LoVo (cell line): ENCODE measurements around the gene ZNF365.
"Not testable (repeated sequence)": the region's sequence is repeated elsewhere in the genome, so short reads cannot be mapped to it uniquely, and the experiment has no call there.

ENCODE experiments used
- DNase-seq: peaks from one replicate; pipeline ENCODE4 v3.0.0-alpha.2; 2016; ENCODE audit warnings: low spot score

ZNF365 gene

GRCh38 chr10:62373995-62374861, at the start of gene ZNF365:
TSS of gene ZNF365 (plus strand) at chr10:62374369. CDS start at chr10:62376194, 1,825 bp downstream.
- DNase-seq, result peak; percentile 24

- DNase-seq, result no peak
Observed at GRCh38 chr10:62326176-62326575, 48.0 kb upstream of the ZNF365 start.

GRCh38 chr10:62327885-62328284, 46.3 kb upstream of the ZNF365 start:
- DNase-seq, result no peak

- no peak for DNase-seq
Observed at GRCh38 chr10:62330213-62330612, 44.0 kb upstream of the ZNF365 start.

- DNase-seq, result no peak
Observed at GRCh38 chr10:62332406-62332805, 41.8 kb upstream of the ZNF365 start.

- DNase-seq, result no peak
Observed at GRCh38 chr10:62333135-62333889, 40.9 kb upstream of the ZNF365 start.

- no peak for DNase-seq
Observed at GRCh38 chr10:62333988-62334682, 40.0 kb upstream of the ZNF365 start.

- DNase-seq, result no peak
Observed at GRCh38 chr10:62335326-62335725, 38.8 kb upstream of the ZNF365 start.

GRCh38 chr10:62336404-62336803, 37.8 kb upstream of the ZNF365 start:
- no peak for DNase-seq

GRCh38 chr10:62341419-62341818, 32.8 kb upstream of the ZNF365 start:
- DNase-seq, result no peak

- no peak for DNase-seq
Observed at GRCh38 chr10:62343000-62343399, 31.2 kb upstream of the ZNF365 start.

- DNase-seq, result no peak
Observed at GRCh38 chr10:62348029-62348428, 26.1 kb upstream of the ZNF365 start.

GRCh38 chr10:62352356-62352970, 21.7 kb upstream of the ZNF365 start:
- DNase-seq, result no peak

- DNase-seq, result no peak
Observed at GRCh38 chr10:62354916-62355315, 19.3 kb upstream of the ZNF365 start.

- DNase-seq, result no peak
Observed at GRCh38 chr10:62356447-62356846, 17.7 kb upstream of the ZNF365 start.

GRCh38 chr10:62358151-62358550, 16.0 kb upstream of the ZNF365 start:
- DNase-seq, result not testable (repeated sequence)

GRCh38 chr10:62373639-62373994, 552 bp upstream of the ZNF365 start:
- no peak for DNase-seq

- peak; percentile 14 for DNase-seq
Observed at GRCh38 chr10:62374862-62375710, 917 bp downstream of the ZNF365 start.

- DNase-seq, result no peak
Observed at GRCh38 chr10:62376071-62377025, 2.2 kb downstream of the ZNF365 start.

GRCh38 chr10:62377026-62377415, 2.9 kb downstream of the ZNF365 start:
- DNase-seq, result no peak
